ENCODE results near the gene ZNF205.

Gene ZNF205

GRCh38 chr16:3152277-3152990 is 40.0 kb downstream of the ZNF205 start:
- DNase-seq (ENCODE audit: extremely low read depth, low read depth), result peak; percentile 79
- peak overlapping the region; percentile 45 for H3K4me3 ChIP-seq (replicated peaks; ENCODE audit: low read depth, low read length)
- TF ChIP-seq CTCF (IDR thresholded peaks at IDR 0.05; ENCODE audit: low read depth, low read length, missing control alignments), result peak; percentile 34

- TF ChIP-seq CTCF (IDR thresholded peaks at IDR 0.05; ENCODE audit: low read depth, low read length, missing control alignments), result no peak
- H3K4me3 ChIP-seq (replicated peaks; ENCODE audit: low read depth, low read length), result no peak overlapping the region
- DNase-seq (ENCODE audit: extremely low read depth, low read depth), result peak; percentile 88
Observed at GRCh38 chr16:3152991-3153368, 40.6 kb downstream of the ZNF205 start.

GRCh38 chr16:3155181-3155580 is 42.8 kb downstream of the ZNF205 start:
- DNase-seq (ENCODE audit: extremely low read depth, low read depth), result no peak
- H3K4me3 ChIP-seq (replicated peaks; ENCODE audit: low read depth, low read length), result no peak overlapping the region
- TF ChIP-seq CTCF (IDR thresholded peaks at IDR 0.05; ENCODE audit: low read depth, low read length, missing control alignments), result no peak

- no peak for TF ChIP-seq CTCF (IDR thresholded peaks at IDR 0.05; ENCODE audit: low read depth, low read length, missing control alignments)
Observed at GRCh38 chr16:3155972-3156371, 43.6 kb downstream of the ZNF205 start.

GRCh38 chr16:3157229-3158025 is 45.0 kb downstream of the ZNF205 start:
- peak overlapping the region; percentile 72 for H3K4me3 ChIP-seq (replicated peaks; ENCODE audit: low read depth, low read length)
- DNase-seq (ENCODE audit: extremely low read depth, low read depth), result peak; percentile 97
- no peak for TF ChIP-seq CTCF (IDR thresholded peaks at IDR 0.05; ENCODE audit: low read depth, low read length, missing control alignments)

More at GRCh38 chr16:3155972-3156371, 43.6 kb downstream of the ZNF205 start:
- H3K4me3 ChIP-seq (replicated peaks; ENCODE audit: low read depth, low read length), result no peak overlapping the region
- DNase-seq (ENCODE audit: extremely low read depth, low read depth), result no peak

GRCh38 chr16:3158026-3158509 is 45.7 kb downstream of the ZNF205 start:
- TF ChIP-seq CTCF (IDR thresholded peaks at IDR 0.05; ENCODE audit: low read depth, low read length, missing control alignments), result no peak
- no peak for DNase-seq (ENCODE audit: extremely low read depth, low read depth)
- peak overlapping the region; percentile 72 for H3K4me3 ChIP-seq (replicated peaks; ENCODE audit: low read depth, low read length)

Measured in HFF-Myc (cell line).